ENCODE data around the gene MAEA.

MAEA gene

DNA sequence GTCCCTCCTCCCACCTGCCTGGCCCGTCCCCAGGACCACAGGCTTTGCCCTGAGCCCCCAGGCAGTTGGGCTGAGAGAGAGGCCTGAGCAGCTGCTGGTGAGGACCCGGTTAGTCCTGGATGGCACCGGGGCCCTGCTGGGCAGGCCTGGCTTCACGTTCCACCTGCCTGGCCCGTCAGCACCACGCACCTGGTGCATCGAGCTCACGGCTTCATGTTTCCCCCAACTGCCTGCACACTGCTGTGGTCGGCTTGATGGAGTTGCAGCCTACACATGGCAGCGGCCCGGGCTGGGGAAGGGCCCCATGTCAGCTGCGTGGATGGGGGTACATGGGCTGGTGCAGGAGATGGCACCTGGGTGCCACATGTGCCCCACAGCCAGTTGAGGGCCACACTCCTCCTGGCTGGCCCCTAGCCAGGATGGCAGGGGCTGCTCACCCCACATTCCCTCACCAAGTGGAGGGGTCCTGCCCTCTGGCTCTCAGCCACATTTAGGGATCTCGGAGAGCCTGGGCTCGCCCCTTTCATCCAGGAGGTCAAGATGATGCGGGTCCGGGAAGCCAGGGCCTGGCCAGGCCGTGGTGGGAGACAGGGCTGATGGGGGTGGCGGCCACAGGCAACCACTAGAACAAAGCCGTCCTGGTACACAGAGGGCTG lies 88.0 kb downstream of the MAEA start:
- H3K9me3 Mint-ChIP-seq: no peaks in the 10 kb centered on the region
- no peaks in the 10 kb centered on the region for H3K4me1 Mint-ChIP-seq (ENCODE audit: low read depth)
- peaks cover 14% of the 10 kb centered on the region for H3K36me3 Mint-ChIP-seq (ENCODE audit: low read depth)
- no peak overlapping the region for H3K4me3 Mint-ChIP-seq
- no peak overlapping the region for H3K27ac Mint-ChIP-seq
- H3K27me3 Mint-ChIP-seq: no peaks in the 10 kb centered on the region

DNA sequence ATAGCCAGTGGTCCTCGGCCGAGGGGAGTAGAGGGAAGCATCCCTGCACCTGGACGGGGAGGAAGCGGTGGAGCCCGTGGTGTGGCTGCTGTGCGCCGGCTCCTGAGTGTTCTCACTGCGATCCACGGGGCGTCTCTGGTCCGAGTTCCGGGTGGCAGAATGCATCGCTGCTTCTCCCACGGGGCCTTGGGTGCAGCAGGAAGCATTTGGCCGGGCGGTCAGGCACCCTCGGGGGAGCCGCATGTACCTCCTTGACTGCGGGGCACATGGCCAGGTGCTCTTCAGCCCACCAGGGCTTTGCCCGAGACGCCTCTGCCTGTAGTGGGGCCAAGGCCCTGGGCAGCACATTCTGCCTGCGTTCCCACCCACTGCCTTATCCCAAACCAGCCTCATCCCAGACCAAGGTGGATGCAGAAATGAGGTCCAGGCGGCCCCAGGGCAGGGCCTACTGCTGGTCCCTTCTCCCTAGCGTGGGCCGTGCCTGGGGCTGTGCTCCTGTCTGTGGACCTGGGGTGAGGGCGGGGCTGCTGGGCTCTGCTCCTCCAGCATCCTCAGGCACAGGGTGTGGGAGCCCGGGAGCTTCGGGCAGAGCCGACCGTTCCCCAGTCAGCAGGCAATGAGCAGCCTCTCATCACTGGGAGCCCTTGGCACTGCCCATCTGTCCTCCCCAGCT lies 89.0 kb downstream of the MAEA start:
- Mint-ChIP-seq H3K4me1 (ENCODE audit: low read depth) (no peaks in the 10 kb centered on the region), H3K36me3 (ENCODE audit: low read depth) (peaks cover 4% of the 10 kb centered on the region), H3K27ac (no peak overlapping the region), H3K9me3 (no peaks in the 10 kb centered on the region), H3K4me3 (no peak overlapping the region), H3K27me3 (no peaks in the 10 kb centered on the region)

DNA sequence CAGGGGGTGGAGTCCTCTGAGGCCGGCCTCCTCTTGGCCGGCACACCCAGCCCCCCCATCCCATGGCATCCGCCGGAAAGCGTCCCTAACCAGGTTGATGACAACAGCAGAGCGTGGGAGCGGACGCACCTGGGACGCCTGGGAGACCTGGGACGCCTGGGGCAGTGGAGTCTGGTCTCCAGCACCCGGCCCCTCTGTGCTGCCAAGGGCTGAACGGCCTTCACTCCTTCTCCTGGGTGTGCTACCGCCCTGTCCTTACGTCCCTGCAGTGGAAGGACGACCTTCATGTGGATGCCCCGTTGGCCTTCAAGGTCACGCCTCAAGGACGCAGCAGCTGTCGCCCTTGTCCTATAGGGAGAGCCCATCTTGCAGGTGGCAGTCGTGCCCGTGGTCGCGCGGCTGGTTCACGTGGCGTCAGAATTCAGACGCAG lies 89.7 kb downstream of the MAEA start:
- no peak overlapping the region for H3K4me3 Mint-ChIP-seq
- H3K36me3 Mint-ChIP-seq (ENCODE audit: low read depth): no peaks in the 10 kb centered on the region
- H3K27ac Mint-ChIP-seq: no peak overlapping the region
- no peaks in the 10 kb centered on the region for H3K9me3 Mint-ChIP-seq
- H3K4me1 Mint-ChIP-seq (ENCODE audit: low read depth): no peaks in the 10 kb centered on the region
- H3K27me3 Mint-ChIP-seq: no peaks in the 10 kb centered on the region

DNA sequence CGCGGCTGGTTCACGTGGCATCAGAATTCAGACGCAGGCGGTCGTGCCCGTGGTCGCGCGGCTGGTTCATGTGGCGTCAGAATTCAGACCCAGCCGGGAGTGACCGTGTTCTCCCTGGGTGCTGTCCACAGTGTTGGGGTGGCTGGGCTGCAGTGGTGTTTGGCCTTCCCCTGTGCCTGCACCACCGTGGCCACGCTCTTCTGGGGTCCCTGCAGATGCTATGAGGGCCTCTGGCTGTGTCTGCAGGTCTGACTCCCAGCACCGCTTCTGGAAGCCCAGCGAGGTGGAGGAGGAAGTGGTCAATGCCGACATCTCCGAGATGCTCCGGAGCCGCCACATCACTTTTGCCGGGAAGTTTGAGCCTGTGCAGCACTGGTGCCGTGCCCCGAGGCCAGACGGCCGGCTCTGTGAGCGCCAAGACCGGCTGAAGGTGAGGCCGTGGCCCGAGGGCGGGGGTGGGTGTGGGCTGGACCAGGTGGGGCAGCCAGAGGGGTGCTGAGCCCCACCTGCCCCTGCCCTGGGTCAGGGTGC lies 90.2 kb downstream of the MAEA start:
- Mint-ChIP-seq H3K4me1 (ENCODE audit: low read depth) (no peaks in the 10 kb centered on the region), H3K27me3 (no peaks in the 10 kb centered on the region), H3K36me3 (ENCODE audit: low read depth) (no peaks in the 10 kb centered on the region), H3K4me3 (no peak overlapping the region), H3K27ac (no peak overlapping the region), H3K9me3 (no peaks in the 10 kb centered on the region)

DNA sequence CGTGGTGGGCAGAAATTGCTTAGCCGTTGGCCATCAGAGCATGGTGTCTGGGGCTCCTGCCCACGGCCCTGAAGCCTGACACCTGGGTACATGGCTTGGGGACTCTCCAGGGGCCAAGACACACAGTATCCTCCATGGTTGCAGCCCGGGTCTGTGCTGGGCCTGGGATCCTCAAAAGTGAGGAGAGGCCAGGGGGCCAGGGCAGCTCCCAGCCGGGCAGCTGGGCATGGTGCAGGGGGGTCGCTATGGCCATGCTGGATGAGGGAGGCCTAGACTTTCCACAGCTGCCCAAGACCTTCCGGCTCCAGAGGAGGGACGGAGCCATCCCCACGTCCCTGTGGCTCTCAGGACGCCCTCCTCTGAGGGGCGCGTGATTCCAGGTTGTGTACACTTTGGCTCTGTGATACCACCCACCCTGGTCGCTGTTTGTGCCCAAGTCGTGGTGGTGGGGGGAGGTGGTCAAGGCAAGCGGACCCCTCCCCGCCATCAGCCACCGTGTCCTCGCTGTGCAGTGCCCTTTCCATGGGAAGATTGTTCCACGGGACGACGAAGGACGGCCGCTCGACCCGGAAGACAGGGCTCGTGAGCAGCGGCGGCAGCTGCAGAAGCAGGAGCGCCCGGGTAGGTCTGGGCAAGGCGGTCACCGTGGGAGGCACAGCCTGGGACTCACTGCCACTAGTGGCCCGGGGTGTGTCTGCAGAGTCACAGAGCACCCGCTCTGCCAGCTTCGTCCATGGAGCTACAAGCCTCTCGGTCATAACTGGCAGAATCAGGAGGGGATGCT lies 90.9 kb downstream of the MAEA start:
- Mint-ChIP-seq H3K4me3 (no peak overlapping the region), H3K27ac (no peak overlapping the region), H3K36me3 (ENCODE audit: low read depth) (peaks cover under 1% of the 10 kb centered on the region), H3K4me1 (ENCODE audit: low read depth) (no peaks in the 10 kb centered on the region), H3K27me3 (no peaks in the 10 kb centered on the region), H3K9me3 (no peaks in the 10 kb centered on the region)

DNA sequence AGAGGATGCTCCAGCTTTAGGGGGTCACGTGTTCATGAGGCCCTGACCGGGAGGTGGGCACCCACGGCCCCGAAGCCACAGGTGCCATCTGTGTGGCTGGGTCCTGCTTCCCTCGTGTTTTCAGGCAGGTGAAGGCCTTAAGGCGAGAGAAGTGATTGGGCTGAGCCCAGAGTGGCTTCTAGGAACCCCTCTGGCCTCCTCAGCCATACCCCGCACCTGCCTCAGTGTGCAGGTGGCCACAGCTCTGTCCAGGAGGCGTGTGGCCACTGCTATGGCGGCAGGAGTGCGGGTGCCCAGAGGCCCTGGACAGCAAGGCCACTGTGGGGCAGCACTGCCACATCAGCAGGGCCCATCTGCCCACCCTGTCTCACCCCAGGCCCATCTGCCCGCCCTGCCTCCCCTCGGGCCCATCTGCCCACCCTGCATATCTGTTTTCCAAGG lies 91.5 kb downstream of the MAEA start:
- Mint-ChIP-seq H3K36me3 (ENCODE audit: low read depth) (peaks cover 7% of the 10 kb centered on the region), H3K4me1 (ENCODE audit: low read depth) (no peaks in the 10 kb centered on the region), H3K4me3 (no peak overlapping the region), H3K27ac (no peak overlapping the region), H3K9me3 (no peaks in the 10 kb centered on the region), H3K27me3 (no peaks in the 10 kb centered on the region)

DNA sequence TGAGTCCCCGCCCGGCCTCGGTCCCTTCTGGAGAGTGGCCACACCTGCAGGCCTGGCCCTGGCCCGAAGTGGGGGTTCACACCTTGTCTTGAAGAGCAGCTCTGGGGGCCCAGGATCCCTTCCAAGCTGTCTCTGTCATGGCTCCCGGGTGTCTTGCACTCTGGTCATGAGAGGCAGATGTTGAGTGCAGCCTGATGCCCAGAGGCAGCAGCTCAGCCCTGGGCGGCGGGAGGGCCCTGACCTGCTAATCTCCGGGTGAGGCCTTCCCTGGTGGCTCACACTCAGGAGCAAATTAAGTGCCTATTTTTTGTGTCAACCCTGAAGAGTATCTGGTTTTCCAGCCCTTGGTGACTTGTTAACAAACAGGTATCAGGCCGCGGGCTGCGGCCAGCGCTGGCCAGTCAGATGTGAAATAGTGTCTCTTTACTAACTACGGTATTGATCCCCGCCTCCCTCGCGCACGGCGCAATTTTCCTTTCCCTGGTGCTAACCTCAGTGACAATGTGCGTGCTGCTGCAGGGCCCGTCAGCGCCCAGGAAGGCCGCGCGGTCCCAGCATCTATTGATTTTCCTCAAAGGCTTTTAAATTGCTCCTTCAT lies 92.4 kb downstream of the MAEA start:
- H3K27me3 Mint-ChIP-seq: no peaks in the 10 kb centered on the region

DNA sequence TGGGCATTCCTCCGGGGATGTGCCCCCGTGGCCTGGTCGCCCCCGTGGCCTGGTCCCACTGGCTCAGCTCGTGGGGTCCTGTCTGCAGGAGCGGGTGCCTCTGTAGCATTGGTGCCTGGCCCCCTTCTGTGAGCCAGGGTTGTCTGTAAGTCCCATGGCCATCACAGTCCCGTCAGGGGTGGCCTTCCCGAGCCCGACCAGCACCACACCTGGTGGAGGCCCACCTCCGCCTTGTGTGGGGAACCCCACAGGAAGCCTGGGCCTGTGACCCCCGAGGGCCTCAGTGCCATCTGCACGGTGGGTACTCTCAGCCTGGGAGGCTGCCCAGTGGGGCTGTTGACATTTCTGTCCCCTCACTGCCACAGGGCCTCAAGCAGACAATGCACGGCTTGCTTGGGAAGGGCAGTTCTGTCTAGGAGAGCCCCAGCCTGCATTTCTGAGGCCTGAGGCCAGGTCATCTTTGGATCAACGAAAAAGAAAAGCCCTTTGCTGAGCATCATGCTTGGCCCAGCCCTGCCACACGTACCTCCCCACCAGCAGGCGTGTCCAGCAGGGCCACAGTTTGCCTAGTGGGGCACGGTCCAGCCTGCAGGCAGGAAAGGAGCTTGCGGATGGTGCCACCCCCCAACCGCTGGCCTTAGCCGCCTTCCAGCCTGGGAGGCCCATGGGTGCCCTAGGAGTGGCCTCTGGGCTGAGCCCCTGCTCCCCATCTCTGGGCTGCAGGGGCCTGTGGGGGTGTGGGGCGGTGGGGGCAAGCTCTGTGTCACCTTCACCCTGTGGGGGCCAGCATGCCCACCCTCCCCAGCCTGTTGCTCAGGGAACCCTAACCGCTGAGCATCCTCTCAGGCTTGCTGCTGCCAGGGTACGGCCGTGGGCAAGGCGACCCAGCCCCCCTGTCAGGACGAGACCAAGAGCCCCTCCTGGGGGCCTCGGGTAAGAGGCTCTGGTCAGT lies 93.4 kb downstream of the MAEA start:
- Mint-ChIP-seq H3K27ac (no peak overlapping the region), H3K9me3 (peaks cover 4% of the 10 kb centered on the region), H3K27me3 (no peaks in the 10 kb centered on the region), H3K4me3 (no peak overlapping the region), H3K36me3 (ENCODE audit: low read depth) (peaks cover 20% of the 10 kb centered on the region), H3K4me1 (ENCODE audit: low read depth) (no peaks in the 10 kb centered on the region)

More for the DNA sequence above, 92.4 kb downstream of the MAEA start:
- no peak overlapping the region for H3K27ac Mint-ChIP-seq
- H3K4me3 Mint-ChIP-seq: no peak overlapping the region
- peaks cover 12% of the 10 kb centered on the region for H3K36me3 Mint-ChIP-seq (ENCODE audit: low read depth)
- H3K9me3 Mint-ChIP-seq: no peaks in the 10 kb centered on the region
- no peaks in the 10 kb centered on the region for H3K4me1 Mint-ChIP-seq (ENCODE audit: low read depth)

DNA sequence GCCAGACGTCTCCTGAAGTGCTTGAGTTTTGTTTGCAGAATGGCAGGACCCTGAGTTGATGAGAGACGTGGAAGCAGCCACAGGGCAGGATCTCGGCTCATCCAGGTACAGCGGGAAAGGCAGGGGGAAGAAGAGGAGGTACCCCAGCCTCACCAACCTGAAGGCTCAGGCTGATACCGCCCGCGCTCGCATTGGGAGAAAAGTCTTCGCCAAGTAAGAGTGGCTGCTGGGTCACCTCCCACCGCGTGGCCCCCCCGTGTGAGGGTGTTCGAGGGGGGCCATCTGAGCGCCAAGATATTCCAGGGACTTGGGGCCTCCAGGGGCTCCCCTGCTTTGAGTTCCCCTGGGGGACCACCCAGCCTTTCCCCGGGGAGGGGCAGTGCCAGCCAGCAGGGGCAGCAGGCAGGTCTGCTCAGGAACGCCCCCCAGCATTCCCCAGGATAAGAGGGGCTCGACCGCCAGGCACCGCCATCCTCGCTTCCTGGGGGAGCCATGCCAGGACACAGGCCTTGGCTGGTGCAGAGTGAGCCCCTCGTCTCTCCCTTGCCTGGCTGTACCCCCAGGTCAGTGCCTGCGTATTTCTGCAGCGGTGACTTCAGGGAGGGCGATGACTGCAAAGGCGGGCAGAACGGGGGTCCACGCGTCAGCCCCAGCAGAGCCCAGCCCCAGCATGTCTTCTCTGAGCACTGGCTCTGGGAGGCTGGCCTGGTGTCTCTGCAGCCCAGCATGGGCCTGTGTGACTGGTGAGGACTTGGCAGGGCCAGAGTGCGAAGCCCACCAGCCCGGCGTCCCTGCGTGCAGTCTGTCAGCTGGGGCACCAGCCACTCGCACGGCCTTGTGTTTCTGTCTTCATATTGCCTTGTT lies 94.3 kb downstream of the MAEA start:
- no peak overlapping the region for H3K27ac Mint-ChIP-seq
- no peaks in the 10 kb centered on the region for H3K4me1 Mint-ChIP-seq (ENCODE audit: low read depth)
- peaks cover 29% of the 10 kb centered on the region for H3K36me3 Mint-ChIP-seq (ENCODE audit: low read depth)
- no peaks in the 10 kb centered on the region for H3K27me3 Mint-ChIP-seq
- peaks cover 12% of the 10 kb centered on the region for H3K9me3 Mint-ChIP-seq
- no peak overlapping the region for H3K4me3 Mint-ChIP-seq

DNA sequence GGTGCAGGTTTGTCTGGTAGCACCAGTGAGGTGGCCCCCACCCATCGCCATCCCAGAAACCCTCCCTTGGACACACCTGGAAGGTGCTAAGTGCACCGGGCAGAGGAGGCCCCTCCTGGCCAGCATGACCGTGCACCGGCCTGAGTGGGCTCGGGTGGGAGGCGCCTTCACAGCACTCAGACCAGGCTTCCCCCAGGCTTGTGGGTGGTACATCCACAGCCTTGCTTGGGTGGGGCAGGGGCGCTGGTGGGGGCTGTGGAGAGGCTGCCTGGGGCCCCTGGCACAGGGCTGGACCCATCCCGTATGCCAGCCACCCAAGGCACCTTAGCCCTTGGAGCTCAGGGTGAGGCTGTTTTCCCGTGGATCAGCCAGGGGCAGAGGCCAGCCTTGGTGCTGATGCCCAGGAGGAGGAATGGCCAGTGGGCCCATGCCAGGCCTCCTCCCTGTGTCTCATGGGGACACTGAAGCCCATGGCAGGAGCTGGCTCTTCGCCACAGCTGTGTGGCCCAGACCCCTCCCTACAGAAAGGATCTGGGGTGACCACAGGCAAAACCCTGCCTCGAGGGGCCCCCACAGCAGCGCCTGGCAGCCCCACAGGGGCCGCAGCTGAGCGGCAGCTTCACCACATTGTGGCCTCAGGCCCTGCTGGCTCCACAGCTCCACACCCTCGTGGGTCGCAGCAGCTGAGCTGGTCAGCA lies 95.1 kb downstream of the MAEA start:
- Mint-ChIP-seq H3K27me3 (no peaks in the 10 kb centered on the region), H3K36me3 (ENCODE audit: low read depth) (peaks cover 35% of the 10 kb centered on the region), H3K27ac (no peak overlapping the region), H3K4me1 (ENCODE audit: low read depth) (no peaks in the 10 kb centered on the region), H3K9me3 (peaks cover 15% of the 10 kb centered on the region), H3K4me3 (no peak overlapping the region)

DNA sequence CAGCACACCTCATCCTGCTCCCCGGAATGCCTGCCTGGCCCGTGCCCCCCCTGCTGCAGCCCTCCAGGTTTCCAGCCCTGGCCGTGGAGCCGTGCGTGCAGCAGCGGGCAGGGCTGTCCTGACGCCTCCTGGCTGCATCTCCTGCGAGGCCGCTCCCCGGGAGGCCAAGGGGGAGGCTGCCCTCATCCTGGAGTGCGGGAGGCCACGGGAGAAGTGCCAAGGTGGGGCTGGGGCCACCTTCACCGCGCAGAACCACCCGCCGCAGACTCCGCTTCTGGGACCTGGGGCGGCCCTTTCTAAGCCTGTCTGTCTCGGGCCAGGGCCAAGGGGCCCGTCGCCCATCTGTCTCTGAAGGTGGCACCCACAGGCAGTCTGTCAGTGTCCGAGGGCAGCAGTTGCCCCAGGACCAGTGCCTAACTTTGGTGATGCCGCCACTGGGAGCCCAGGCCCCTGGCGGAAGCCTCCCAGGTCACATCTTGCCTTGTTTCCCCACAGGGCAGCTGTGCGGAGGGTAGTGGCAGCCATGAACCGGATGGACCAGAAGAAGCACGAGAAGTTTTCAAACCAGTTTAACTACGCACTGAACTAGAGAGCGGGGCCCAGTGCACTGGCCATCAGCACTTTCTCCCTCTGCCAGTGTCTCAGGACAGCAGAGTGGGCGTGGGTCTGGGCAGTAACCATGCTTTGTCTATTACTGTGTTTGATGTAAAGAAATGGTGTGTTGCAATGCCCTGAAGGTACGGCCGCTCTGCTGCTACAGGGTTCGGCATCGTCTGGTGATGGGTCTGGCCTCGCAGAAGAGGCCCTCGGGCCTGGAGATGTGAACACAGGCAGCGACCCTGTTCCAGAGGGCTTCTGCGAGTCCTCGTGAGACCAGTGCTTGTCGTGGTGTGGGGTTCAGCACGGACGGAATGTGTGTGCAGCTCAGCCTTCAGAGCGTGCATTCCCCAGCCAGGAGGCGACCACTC lies 96.0 kb downstream of the MAEA start:
- no peaks in the 10 kb centered on the region for H3K27me3 Mint-ChIP-seq
- no peak overlapping the region for H3K4me3 Mint-ChIP-seq
- H3K36me3 Mint-ChIP-seq (ENCODE audit: low read depth): peaks cover 40% of the 10 kb centered on the region
- no peaks in the 10 kb centered on the region for H3K4me1 Mint-ChIP-seq (ENCODE audit: low read depth)
- H3K9me3 Mint-ChIP-seq: peaks cover 15% of the 10 kb centered on the region
- H3K27ac Mint-ChIP-seq: no peak overlapping the region
